ENCODE data around the gene ETV7. TPM values are rescaled to one million over a fixed set of nuclear protein-coding genes. Genes with fewer than 3 reads are reported as not detected.
A peak's percentile ranks its signal among the peaks of the same experiment; 100 is the strongest.

Gene ETV7
- total RNA-seq, 1 donor, result 3.3 TPM

- Histone ChIP-seq H4K20me1 (ENCODE audit: insufficient read depth, low read length) (no peaks in the 10 kb centered on the region), H3K79me2 (ENCODE audit: insufficient read depth, low read length) (no peaks in the 10 kb centered on the region), H3K27me3 (ENCODE audit: insufficient read depth, low read length) (no peaks in the 10 kb centered on the region), H3K4me3 (ENCODE audit: insufficient read depth, low read length) (peak overlapping the region; percentile 82), H2AFZ (ENCODE audit: low read length) (peak overlapping the region; percentile 74), H3K36me3 (ENCODE audit: insufficient read depth, low read length) (no peaks in the 10 kb centered on the region), H3K27ac (ENCODE audit: low read depth, low read length) (peak overlapping the region; percentile 60), H3K4me1 (ENCODE audit: insufficient read depth, low read length) (peaks cover 11% of the 10 kb centered on the region), H3K9me3 (ENCODE audit: low read depth, low read length) (no peaks in the 10 kb centered on the region), H3K4me2 (ENCODE audit: insufficient read depth, low read length) (peak overlapping the region; percentile 98)
- peak; percentile 59 for DNase-seq (ENCODE audit: insufficient read length, low spot score, missing footprints)
- TF ChIP-seq CTCF (IDR thresholded peaks at IDR 0.05; ENCODE audit: extremely low read depth, low read depth, low read length), result no peak
These were observed 35.2 kb upstream of the ETV7 start for GRCh38 chr6:36422714-36423100.

- no peak for DNase-seq (ENCODE audit: insufficient read length, low spot score, missing footprints)
- peak overlapping the region; percentile 14 for H2AFZ ChIP-seq (ENCODE audit: low read length)
- no peak overlapping the region for H3K4me3 ChIP-seq (ENCODE audit: insufficient read depth, low read length)
- no peaks in the 10 kb centered on the region for H4K20me1 ChIP-seq (ENCODE audit: insufficient read depth, low read length)
- no peak for TF ChIP-seq CTCF (IDR thresholded peaks at IDR 0.05; ENCODE audit: extremely low read depth, low read depth, low read length)
- H3K4me2 ChIP-seq (ENCODE audit: insufficient read depth, low read length), result no peak overlapping the region
- H3K27me3 ChIP-seq (ENCODE audit: insufficient read depth, low read length), result no peaks in the 10 kb centered on the region
- H3K27ac ChIP-seq (ENCODE audit: low read depth, low read length), result no peak overlapping the region
- no peaks in the 10 kb centered on the region for H3K79me2 ChIP-seq (ENCODE audit: insufficient read depth, low read length)
- H3K4me1 ChIP-seq (ENCODE audit: insufficient read depth, low read length), result peaks cover 11% of the 10 kb centered on the region
- H3K36me3 ChIP-seq (ENCODE audit: insufficient read depth, low read length), result no peaks in the 10 kb centered on the region
- H3K9me3 ChIP-seq (ENCODE audit: low read depth, low read length), result no peaks in the 10 kb centered on the region
These were observed 31.8 kb upstream of the ETV7 start for GRCh38 chr6:36419310-36419709.

GRCh38 chr6:36418558-36418957, 31.1 kb upstream of the ETV7 start:
- Histone ChIP-seq H3K9me3 (ENCODE audit: low read depth, low read length) (no peaks in the 10 kb centered on the region), H3K4me3 (ENCODE audit: insufficient read depth, low read length) (no peak overlapping the region), H4K20me1 (ENCODE audit: insufficient read depth, low read length) (no peaks in the 10 kb centered on the region), H3K4me1 (ENCODE audit: insufficient read depth, low read length) (peaks cover 7% of the 10 kb centered on the region), H3K36me3 (ENCODE audit: insufficient read depth, low read length) (no peaks in the 10 kb centered on the region), H3K27me3 (ENCODE audit: insufficient read depth, low read length) (no peaks in the 10 kb centered on the region), H3K27ac (ENCODE audit: low read depth, low read length) (no peak overlapping the region), H3K79me2 (ENCODE audit: insufficient read depth, low read length) (no peaks in the 10 kb centered on the region), H3K4me2 (ENCODE audit: insufficient read depth, low read length) (no peak overlapping the region), H2AFZ (ENCODE audit: low read length) (no peak overlapping the region)
- TF ChIP-seq CTCF (IDR thresholded peaks at IDR 0.05; ENCODE audit: extremely low read depth, low read depth, low read length), result no peak
- DNase-seq (ENCODE audit: insufficient read length, low spot score, missing footprints), result no peak

GRCh38 chr6:36414481-36414880, 27.0 kb upstream of the ETV7 start:
- no peaks in the 10 kb centered on the region for H3K36me3 ChIP-seq (ENCODE audit: insufficient read depth, low read length)
- peak overlapping the region; percentile 10 for H2AFZ ChIP-seq (ENCODE audit: low read length)
- no peak for TF ChIP-seq CTCF (IDR thresholded peaks at IDR 0.05; ENCODE audit: extremely low read depth, low read depth, low read length)
- H3K27me3 ChIP-seq (ENCODE audit: insufficient read depth, low read length), result peaks cover 4% of the 10 kb centered on the region
- H3K79me2 ChIP-seq (ENCODE audit: insufficient read depth, low read length), result no peaks in the 10 kb centered on the region
- no peak overlapping the region for H3K27ac ChIP-seq (ENCODE audit: low read depth, low read length)
- no peak for DNase-seq (ENCODE audit: insufficient read length, low spot score, missing footprints)
- H3K4me2 ChIP-seq (ENCODE audit: insufficient read depth, low read length), result no peak overlapping the region
- no peak overlapping the region for H3K4me3 ChIP-seq (ENCODE audit: insufficient read depth, low read length)
- no peaks in the 10 kb centered on the region for H3K4me1 ChIP-seq (ENCODE audit: insufficient read depth, low read length)
- H3K9me3 ChIP-seq (ENCODE audit: low read depth, low read length), result no peaks in the 10 kb centered on the region
- no peaks in the 10 kb centered on the region for H4K20me1 ChIP-seq (ENCODE audit: insufficient read depth, low read length)

Data from osteoblast (primary cell).